Heart right ventricle (tissue), 16 donors: ENCODE results near the gene EDDM3A. TPM values are rescaled to one million over a fixed set of nuclear protein-coding genes. Genes with fewer than 3 reads are reported as not detected.

Source experiments
- ATAC-seq, 8 donors: fragments of 200-7000 bp; cut with Tn5 transposase; one replicate each; pipeline ENCODE4 v1.9.1; 2020; ENCODE audit warnings: mild to moderate bottlenecking in 8 of 8, moderate library complexity in 8 of 8, moderate number of reproducible peaks in 1 of 8
- DNase-seq, 2 donors: peaks; one replicate each; pipeline ENCODE4 v3.0.0-alpha.2; 2020
- H3K27ac ChIP-seq, 10 donors: fragments of 200-600 bp; sonication (generic) in 2 of 10; one replicate each; pipeline versions ENCODE4 v1.5.0 to v1.8.0; 2020 to 2022; ENCODE audit warnings: mild to moderate bottlenecking in 3 of 10
- H3K27me3 ChIP-seq, 7 donors: fragments of 200-600 bp; one replicate each; pipeline ENCODE4 v1.8.0; 2021 to 2022; ENCODE audit warnings: mild to moderate bottlenecking in 2 of 7
- H3K36me3 ChIP-seq, 9 donors: fragments of 200-600 bp; sonication (generic) in 1 of 9; one replicate each; pipeline versions ENCODE4 v1.5.0 to v1.8.0; 2020 to 2022; ENCODE audit warnings: mild to moderate bottlenecking in 2 of 9
- H3K4me1 ChIP-seq, 9 donors: fragments of 200-600 bp; sonication (generic) in 1 of 9; one replicate each; pipeline versions ENCODE4 v1.5.0 to v1.8.0; 2020 to 2022; ENCODE audit warnings: mild to moderate bottlenecking in 4 of 9
- H3K4me3 ChIP-seq, 10 donors: fragments of 200-600 bp; sonication (generic) in 2 of 10; one replicate each; pipeline versions ENCODE4 v1.5.0 to v1.8.0; 2020 to 2022; ENCODE audit warnings: mild to moderate bottlenecking in 7 of 10, moderate library complexity in 2 of 10
- H3K9me3 ChIP-seq, 11 donors: fragments of 200-600 bp in 10 of 11; sonication (generic) in 2 of 11; one replicate each; pipeline versions ENCODE4 v1.5.0 to v1.8.0; 2013 to 2022; ENCODE audit warnings: mild to moderate bottlenecking in 2 of 11, control low read depth in 1 of 11, moderate library complexity in 1 of 11
- CTCF ChIP-seq, 9 donors: fragments of 200-600 bp; sonication (generic) in 2 of 9; IDR thresholded peaks; one replicate each; pipeline versions ENCODE4 v1.5.0 to v1.8.0; 2021 to 2022; ENCODE audit warnings: antibody characterized with exemption in 9 of 9, mild to moderate bottlenecking in 5 of 9, moderate library complexity in 1 of 9
- WGBS, 2 donors: extraction: QIAGEN DNeasy Blood & Tissue Kit; methylation state at CpG; one replicate each; pipeline ENCODE4 v1.1.7; 2013; ENCODE audit warnings: inconsistent platforms in 1 of 2; 5-methylcytosine and 5-hydroxymethylcytosine counted together
- intact Hi-C, 10 donors: fragments of 100-400 bp; cut with DNase I; formaldehyde crosslinking; loops; one replicate each; pipeline versions ENCODE4 v1.11.1 to v1.14.2; 2022
- polyA plus RNA-seq, 2 donors: library from polyadenylated mRNA; stranded (reverse); fragments of 200-250 nt; gene quantifications; one replicate each; pipeline ENCODE4 v1.2.3, GENCODE V29; 2013
- total RNA-seq, 10 donors: library from RNA; stranded (reverse); fragmentation: NEBNext Ultra II Directional in 3 of 10; extraction: Animal tissue kit (Norgen Biotek cat#: 25700) in 3 of 10; gene quantifications; one replicate each; pipeline versions ENCODE4 v1.2.1 to v1.2.4, GENCODE V29; 2021 to 2023
- donor health status: Arrhythmogenic right ventricular cardiomyopathy.
- donor health status: ischemic (EF 13 %, LVEDD 7.1; RV severe dilation, severe dysfunction).
- donor health status: healthy with polysubstance abuse.
- donor health status: DM: no; HTN: yes; CAD: no.
- donor health status: DM: no; HTN: no; CAD: no.
- donor health status: ischemic (EF 25% LVEDD 6.9; RV normal size, moderate dysfunction).
- donor health status: ischemic (EF 25% LVEDD 5.7; RV mildly dilated, moderate dysfunction).
- donor health status: healthy.
- donor health status: DM: yes; HTN: yes; CAD: no.
- donor health status: Ischemic cardiomyopathy.
- donor health status: ischemic (EF 35%, LVEDD 5.7; RV mildly dilated, moderate dysfunction).
- donor health status: nonischemic (EF 11% LVEDD 7.7; RV severe dilation, severe dysfunction).
- donor health status: DM: yes; HTN: yes; CAD: no.
- donor health status: PGD.
- donor health status: ischemic (EF 29% LVEDD 5.4; RV normal size, mild dysfunction).
- donor health status: nonischemic (EF 23%, LVEDD 6.1; RV moderate dilation, normal function).

EDDM3A gene
- total and polyA plus RNA-seq, 12 donors = not detected

DNA sequence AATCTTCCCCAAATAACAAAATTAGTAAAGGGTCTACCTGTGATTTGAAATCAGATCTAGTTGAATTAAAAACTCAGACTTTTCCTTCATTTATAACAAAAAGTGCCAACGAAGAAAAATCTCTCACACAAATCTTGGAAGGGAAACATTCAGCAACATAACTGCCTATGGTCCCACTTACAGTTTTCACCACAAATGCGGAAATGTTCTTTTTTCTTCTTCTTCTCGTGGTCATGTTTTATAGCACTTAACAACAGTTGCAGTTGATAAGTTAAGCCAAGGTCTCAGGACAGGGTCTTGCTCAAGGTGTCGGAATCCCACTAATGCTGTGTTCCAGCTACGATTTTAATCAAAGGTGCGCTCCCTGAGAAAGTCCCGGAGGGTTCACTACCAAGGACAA lies 45.5 kb downstream of the EDDM3A start:
- Histone ChIP-seq H3K9me3 (no peaks in the 10 kb centered on the region), H3K4me1 (peaks cover 0 to 43% (median 11%) of the 10 kb centered on the region in 9 donors), H3K27ac (peak overlapping the region in 3 of 10 donors; percentile 2 to 70 (median 28)), H3K27me3 (no peaks in the 10 kb centered on the region), H3K36me3 (no peaks in the 10 kb centered on the region), H3K4me3 (no peak overlapping the region)
- ATAC-seq (no peak), DNase-seq (no peak)
- TF ChIP-seq CTCF (IDR thresholded peaks at IDR 0.05) = no peak
- intact Hi-C loops = loop anchor here in 1 of 10 donors (1.0 kb wide), 1 partner anchor 26 kb away; no protein-coding TSS in a partner anchor
- 65 to 72% methylated on average over 7 of the region's 7 CpGs for WGBS, 2 donors

DNA sequence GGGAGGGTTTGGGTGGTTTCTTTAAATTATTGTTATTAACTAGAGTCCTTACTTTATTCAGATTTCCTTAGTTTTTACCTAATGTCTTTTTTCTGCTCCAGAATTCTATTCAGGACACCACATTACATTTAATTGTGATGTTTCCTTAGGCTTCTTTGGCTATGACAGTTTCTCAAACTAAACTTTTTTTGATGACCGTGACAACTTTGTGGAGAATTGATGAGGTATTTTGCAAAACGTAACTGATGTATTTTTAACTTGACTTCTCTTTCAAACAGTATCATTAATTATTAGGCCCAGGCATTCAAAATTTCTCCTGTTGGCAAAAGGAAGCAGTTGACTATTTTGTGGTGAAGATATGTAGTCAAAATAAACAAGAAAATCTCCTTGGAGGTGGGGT lies 45.9 kb downstream of the EDDM3A start:
- no peak for TF ChIP-seq CTCF (IDR thresholded peaks at IDR 0.05)
- no peaks in the 10 kb centered on the region for H3K9me3 ChIP-seq
- H3K36me3 ChIP-seq = no peaks in the 10 kb centered on the region
- WGBS, 2 donors = 81 to 82% methylated on average over 2 of the region's 2 CpGs
- no peak overlapping the region for H3K4me3 ChIP-seq
- no peaks in the 10 kb centered on the region for H3K27me3 ChIP-seq
- peak overlapping the region in 3 of 10 donors; percentile 10 to 70 (median 28) for H3K27ac ChIP-seq
- DNase-seq (no peak), ATAC-seq (no peak)
- intact Hi-C loops = loop anchor here in 1 of 10 donors (1.0 kb wide), 1 partner anchor 26 kb away; no protein-coding TSS in a partner anchor
- peaks cover 0 to 41% (median 11%) of the 10 kb centered on the region in 9 donors for H3K4me1 ChIP-seq

GRCh38 chr14:20792556-20792955 lies 46.9 kb downstream of the EDDM3A start:
- no peaks in the 10 kb centered on the region for H3K9me3 ChIP-seq
- no peak for ATAC-seq
- no peak overlapping the region for H3K4me3 ChIP-seq
- WGBS, 2 donors = 90 to 95% methylated on average over 4 of the region's 4 CpGs
- DNase-seq = no peak
- intact Hi-C loops = no loop called here
- TF ChIP-seq CTCF (IDR thresholded peaks at IDR 0.05) = no peak
- no peak overlapping the region for H3K27ac ChIP-seq
- H3K27me3 ChIP-seq = no peaks in the 10 kb centered on the region
- H3K4me1 ChIP-seq = peaks cover 0 to 45% (median 11%) of the 10 kb centered on the region in 9 donors
- no peaks in the 10 kb centered on the region for H3K36me3 ChIP-seq

DNA sequence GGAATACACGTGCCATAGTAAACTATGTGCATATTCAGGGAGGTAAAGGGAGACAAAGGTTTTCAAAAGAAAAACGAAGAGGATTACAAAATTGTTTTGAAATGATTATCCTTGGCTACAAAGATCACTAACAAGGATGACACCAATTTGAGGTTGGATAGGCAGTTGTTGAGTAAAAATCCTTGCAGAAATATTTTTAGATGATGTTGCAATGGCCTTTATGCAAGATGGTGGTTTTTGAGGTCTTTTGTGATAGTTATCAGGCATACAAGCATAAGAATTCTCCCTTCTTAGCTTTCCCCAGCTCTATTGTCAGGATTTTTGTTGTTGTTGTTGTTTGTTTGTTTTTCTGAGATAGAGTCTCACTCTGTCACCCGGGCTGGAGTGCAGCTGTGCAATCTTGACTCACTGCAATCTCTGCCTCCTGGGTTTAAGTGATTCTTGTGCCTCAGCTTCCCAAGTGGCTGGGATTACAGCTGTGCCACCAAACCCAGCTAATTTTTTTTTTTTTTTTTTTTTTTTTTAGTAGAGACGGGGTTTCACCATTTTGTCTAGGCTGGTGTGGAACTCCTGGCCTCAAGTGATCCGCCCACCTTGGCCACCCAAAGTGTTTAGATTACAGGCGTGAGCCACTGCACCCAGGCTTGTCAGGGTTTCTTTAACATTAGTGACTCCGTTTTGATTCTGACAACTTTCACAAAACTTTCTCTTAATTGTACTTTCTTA lies 49.1 kb downstream of the EDDM3A start:
- H3K27me3 ChIP-seq = no peaks in the 10 kb centered on the region
- no peaks in the 10 kb centered on the region for H3K9me3 ChIP-seq
- H3K4me3 ChIP-seq = no peak overlapping the region
- DNase-seq = no peak
- H3K36me3 ChIP-seq = no peaks in the 10 kb centered on the region
- H3K27ac ChIP-seq = peak overlapping the region in 1 of 10 donors; percentile 28
- 80 to 86% methylated on average over 7 of the region's 7 CpGs for WGBS, 2 donors
- intact Hi-C loops = no loop called here
- no peak for ATAC-seq
- peaks cover 3 to 55% (median 24%) of the 10 kb centered on the region in 9 donors for H3K4me1 ChIP-seq
- TF ChIP-seq CTCF (IDR thresholded peaks at IDR 0.05) = no peak
